T-helper 9 cell (primary cell): Measurements from ENCODE around the gene PPCDC.
"Not testable (repeated sequence)": the region's sequence is repeated elsewhere in the genome, so short reads cannot be mapped to it uniquely, and the experiment has no call there.

Experiments used
- DNase-seq: peaks from one replicate; pipeline ENCODE4 v3.0.0-alpha.2; 2020

The PPCDC gene

DNA sequence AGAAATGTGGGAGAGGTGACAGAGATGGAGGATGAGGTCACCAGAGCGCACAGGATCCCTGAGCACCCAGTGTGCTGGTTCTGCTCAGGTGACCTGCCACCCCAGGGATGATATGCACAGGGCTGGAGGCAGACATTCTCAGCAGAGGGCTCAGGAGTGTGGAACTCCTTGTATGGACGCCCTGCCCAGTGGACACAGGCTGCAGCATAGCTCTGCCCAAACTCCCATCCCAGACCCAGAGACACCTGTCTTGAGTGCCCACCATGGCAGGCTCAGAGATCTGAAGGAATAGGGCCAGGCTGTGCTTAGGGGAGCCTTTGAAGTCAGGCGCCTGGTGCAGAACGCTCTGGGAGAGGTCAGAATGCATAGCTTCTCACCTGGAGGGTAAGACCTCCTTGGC lies 47.3 kb downstream of the PPCDC start:
- DNase-seq: no peak

DNA sequence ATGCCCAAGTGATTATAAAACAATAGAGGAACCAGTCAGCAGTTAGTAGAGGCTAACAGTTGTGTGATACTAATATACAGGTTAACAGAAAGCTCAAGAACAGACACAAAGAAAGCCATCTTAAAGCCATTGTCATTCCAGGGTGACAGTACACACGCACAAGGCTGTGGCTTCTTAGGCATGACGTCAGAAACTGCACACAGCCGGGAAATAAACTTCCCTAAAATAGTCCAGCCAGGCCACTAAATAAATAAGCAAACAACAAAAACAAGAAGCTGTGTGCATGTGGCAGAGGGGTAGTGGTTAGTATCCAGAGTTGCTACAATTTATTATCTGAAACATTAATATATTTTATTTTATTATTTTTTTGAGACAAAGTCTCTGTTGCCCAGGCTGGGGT lies 49.8 kb downstream of the PPCDC start:
- no peak for DNase-seq

- no peak for DNase-seq
These were observed 52.9 kb downstream of the PPCDC start for GRCh38 chr15:75076277-75076676.

DNA sequence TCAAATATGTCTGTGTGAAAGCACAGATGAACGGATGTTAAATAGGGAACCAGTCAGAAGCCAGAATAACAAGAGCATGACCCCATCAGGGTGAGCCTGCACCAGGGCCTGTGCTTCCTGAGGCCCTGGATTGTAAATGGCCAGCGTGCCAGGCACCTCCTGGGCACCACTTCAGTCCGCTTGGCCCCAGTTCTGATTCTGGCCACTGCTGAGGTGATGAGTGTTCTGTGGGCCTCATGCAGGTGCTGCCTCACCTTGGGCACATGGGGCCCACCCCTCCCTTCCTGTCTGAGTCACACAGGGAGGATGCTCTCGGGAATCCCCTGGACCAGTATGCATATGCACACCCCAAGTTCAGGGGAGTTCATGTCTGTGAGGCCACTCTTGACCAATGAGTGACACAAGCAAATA lies 54.2 kb downstream of the PPCDC start:
- DNase-seq: not testable (repeated sequence)

DNA sequence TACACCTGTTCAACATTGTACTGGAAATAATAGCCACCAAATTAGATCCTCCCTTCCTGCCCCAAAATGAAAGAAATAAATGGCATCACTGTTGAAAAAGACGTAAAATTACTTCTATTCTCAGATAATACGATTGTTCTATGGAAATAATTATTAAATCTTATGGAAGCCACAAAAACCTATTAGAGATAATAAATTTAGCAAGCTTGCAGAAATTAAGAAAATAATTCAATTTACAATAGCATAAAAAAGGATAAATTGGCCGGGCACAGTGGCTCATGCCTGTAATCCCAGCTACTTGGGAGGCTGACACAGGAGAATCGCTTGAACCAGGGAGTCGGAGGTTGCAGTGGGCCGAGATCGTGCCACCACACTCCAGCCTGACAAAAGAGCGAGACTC lies 57.8 kb downstream of the PPCDC start:
- no peak for DNase-seq

DNA sequence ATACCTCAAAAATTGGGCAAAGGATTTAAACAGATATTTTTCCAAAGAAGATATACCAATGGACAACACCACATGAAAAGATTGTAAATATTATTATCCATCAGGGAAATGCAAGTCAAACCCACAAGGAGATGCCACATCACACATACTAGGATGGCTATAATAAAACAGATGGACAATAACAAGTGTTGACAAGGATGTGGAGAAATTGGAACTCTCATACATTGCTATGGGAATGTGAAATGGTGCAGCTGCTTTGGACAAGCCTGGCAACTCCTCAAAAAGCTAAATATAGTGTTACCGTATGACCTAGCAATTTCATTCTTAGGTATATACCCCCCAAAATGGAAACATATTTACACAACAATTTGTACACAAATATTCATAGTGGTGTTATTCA lies 59.3 kb downstream of the PPCDC start:
- DNase-seq: no peak

DNA sequence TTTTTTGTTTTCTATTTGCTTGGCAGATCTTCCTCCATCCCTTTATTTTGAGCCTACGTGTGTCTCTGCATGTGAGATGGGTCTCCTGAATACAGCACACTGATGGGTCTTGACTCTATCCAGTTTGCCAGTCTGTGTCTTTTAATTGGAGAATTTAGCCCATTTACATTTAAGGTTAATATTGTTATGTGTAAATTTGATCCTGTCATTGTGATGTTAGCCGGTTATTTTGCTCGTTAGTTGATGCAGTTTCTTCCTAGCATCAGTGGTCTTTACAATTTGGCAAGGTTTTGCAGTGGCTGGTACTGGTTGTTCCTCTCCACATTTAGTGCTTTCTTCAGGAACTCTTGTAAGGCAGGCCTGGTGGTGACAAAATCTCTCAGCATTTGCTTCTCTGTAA lies 62.3 kb downstream of the PPCDC start:
- not testable (repeated sequence) for DNase-seq

DNA sequence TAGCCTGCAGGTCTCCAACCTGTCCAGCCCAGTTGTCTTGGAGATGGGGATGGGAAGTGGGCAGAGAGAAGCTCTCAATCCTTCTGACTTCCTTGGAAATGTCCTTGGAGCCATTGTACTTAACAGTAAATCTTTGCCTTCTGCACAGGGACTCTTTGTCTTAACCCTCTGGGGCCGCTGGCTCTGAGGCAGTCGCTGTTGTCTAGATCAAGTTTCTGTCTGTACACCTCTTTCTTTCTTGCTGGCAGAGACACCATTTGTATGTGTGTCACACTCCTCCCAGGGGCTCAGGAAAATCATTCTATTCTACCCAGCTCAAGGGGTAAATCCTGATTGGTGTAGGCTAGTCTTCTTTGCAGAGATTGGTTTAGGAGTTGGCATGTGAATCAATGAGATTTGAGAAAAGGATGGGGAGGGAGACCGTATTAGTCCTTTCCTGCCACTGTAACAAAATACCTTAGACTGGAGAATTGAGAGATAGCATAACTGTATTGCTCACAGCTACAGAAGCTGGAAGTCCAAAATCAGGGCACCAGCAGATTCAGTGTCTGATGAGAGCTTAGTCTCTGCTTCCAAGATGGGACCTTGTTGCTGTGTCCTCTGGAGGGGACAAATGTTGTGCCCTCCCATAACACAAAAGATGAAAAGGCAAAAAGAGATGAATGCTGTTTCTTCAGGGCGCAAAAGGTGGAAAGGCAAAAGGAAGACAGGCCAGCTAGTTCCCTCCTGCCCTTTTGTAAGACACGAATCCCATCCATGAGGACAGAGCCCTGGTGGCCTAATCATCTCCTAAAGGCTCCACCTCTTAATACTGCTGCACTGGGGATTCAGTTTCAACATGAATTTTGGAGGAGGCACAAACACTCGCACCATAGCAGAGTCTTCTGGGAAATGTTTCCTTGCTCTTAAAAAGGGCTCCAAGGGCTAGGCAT lies 66.3 kb downstream of the PPCDC start:
- DNase-seq: no peak

- DNase-seq: no peak
These were observed 67.0 kb downstream of the PPCDC start for GRCh38 chr15:75090388-75090734.

GRCh38 chr15:75091814-75092213 lies 68.4 kb downstream of the PPCDC start:
- DNase-seq: no peak

DNA sequence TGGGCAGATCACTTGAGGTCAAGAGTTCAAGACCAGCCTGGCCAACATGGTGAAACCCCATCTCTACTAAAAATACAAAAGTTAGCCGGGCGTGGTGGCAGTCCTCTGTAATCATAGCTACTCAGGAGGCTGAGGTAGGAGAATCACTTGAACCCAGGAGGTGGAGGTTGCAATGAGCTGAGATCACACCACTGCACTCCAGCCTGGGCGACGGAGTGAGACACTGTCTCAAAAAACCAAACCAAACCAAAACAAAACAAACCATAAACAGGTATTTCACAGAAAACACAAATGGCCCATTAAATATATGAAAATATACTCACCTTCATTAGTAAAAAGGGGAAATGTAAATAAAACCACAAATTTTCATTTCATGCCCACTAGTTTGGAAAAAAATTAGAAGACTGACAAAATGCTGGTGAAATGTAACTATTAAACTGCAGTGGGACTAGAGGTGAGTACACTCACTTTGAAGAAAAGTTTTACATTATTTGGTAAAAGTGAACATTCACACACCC lies 71.6 kb downstream of the PPCDC start:
- DNase-seq: not testable (repeated sequence)

GRCh38 chr15:75095594-75095993 lies 72.2 kb downstream of the PPCDC start:
- no peak for DNase-seq

DNA sequence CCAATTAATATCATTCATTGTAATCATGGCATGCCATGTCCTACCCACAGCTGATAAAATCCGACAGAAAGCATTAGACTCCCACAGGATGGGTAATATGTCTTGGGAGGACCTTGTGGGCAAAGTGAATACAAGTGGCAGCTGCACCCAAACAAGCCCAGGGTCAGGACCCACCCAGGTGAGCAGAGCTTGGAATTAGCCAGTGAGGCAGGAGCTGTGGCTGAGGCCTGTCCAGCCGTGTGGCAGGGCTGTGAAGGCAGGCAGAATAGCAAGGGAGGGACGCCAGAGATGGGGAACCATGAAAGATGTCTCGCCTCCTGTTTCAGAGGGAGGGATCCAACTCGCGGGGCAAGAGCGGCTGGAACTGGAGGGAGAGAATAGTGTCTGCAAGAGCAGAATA lies 74.5 kb downstream of the PPCDC start:
- no peak for DNase-seq

GRCh38 chr15:75098404-75098803 lies 75.0 kb downstream of the PPCDC start:
- DNase-seq: no peak
